Measurements from ENCODE around the gene CD93.

Gene CD93, protein sequence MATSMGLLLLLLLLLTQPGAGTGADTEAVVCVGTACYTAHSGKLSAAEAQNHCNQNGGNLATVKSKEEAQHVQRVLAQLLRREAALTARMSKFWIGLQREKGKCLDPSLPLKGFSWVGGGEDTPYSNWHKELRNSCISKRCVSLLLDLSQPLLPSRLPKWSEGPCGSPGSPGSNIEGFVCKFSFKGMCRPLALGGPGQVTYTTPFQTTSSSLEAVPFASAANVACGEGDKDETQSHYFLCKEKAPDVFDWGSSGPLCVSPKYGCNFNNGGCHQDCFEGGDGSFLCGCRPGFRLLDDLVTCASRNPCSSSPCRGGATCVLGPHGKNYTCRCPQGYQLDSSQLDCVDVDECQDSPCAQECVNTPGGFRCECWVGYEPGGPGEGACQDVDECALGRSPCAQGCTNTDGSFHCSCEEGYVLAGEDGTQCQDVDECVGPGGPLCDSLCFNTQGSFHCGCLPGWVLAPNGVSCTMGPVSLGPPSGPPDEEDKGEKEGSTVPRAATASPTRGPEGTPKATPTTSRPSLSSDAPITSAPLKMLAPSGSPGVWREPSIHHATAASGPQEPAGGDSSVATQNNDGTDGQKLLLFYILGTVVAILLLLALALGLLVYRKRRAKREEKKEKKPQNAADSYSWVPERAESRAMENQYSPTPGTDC

DNA sequence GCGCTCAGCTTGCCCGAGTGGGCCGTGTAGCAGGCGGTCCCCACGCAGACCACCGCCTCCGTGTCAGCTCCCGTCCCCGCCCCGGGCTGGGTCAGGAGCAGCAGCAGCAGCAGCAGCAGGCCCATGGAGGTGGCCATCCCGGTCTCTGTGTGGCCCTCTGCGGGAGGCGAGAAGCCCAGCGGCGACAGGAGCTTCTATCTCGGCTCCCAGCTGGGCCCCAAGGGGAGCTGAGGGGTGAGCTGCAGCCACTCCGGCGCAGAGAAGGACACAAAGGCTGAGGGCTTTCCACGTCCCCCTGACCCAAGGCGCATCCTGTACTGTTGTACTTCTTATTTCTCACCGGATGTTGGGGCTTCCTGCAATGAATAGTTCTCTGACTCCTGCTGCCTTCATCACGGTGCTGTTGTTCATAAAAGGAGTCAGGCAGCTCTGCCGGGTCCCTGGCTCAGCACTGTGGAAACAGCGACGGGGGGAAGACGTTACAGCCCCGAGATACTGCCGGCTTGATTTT is at the start of gene CD93:
TSS of gene CD93 (minus strand) at position 269 of the 511 bp plus-strand sequence. CDS start at position 137, 132 bp downstream.
- peak; percentile 11 for DNase-seq (ENCODE audit: low spot score)

DNA sequence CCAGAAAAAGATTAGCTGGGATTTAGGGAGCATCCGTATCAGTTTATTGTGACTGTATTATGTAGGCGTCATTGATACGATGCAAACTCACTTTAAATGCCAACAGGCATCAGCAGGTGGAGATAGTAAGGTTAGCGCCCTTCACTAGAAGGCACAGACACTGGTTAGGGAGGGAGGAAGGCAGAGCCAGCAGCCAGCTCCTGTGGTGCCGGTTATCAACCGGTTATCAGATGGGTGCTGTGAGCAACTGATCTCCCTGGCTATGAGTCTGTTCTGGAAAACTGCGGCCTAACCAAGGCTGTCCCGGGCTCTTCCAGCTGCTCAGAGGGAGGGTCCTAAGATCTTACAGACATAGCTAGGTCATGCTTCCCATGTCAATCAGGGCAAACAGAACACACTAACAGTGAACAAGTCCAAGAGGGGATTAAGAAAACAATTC is 47.5 kb upstream of the CD93 start:
- DNase-seq (ENCODE audit: low spot score): no peak

DNA sequence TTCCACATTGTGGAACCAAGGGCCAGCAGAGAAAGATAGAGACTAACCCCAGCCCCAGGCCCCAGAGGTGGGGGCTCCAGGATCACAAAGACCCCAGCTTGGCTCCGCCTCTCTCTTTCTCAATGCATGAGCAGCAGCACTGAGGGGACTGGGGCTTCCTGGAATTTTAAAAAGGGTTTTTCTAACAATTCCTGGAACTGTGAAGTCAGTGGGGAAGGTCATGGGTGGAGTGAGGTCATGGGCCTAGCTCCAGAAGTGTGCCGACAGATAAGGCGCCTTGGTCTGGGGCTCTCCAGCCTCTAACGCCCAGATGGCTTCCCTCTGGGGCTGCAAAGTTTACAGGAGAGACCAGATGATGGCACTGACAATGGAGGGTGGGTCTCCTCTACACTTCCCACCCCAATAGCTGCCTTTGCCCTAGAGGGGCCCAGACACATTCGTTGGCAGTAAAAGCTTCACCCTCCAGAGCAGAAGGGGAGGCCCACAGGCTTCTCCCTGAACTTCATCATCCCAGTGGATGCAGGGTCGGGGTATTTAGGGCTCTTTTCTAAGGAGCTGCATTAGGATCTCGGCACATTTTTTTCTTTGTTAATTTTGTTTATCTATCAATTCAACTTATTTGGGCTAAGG is 46.9 kb upstream of the CD93 start:
- no peak for DNase-seq (ENCODE audit: low spot score)

DNA sequence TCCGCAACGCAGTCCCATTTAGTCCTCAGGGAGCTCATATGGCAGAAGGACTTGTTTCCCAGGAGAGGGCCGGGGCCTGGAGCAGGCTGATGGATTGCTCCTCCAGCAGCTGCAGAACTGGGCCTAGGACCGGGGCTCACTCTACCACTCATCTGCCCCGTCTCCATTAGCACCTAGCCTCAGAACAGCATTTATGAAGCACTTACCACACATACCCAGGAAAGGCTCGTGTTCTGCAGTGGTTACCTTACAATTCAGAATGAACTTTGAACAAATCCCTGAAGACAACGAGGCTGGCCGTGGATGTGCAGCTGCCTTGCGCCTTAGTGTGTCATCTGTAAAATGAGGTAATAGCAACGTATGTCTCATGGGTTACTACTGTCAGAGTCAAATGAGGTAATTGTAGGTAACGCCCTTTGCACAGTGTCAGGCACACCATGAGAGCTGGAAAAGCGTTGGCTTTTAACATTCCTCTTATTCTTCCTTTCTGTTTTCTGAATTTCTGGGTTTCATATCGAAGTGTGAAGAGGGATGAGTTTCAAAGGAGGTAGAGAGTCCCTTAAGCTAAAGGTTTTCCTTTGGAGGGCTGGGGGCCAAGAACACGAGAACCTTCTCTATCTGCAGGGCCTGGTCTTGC is 46.3 kb upstream of the CD93 start:
- DNase-seq (ENCODE audit: low spot score): no peak

DNA sequence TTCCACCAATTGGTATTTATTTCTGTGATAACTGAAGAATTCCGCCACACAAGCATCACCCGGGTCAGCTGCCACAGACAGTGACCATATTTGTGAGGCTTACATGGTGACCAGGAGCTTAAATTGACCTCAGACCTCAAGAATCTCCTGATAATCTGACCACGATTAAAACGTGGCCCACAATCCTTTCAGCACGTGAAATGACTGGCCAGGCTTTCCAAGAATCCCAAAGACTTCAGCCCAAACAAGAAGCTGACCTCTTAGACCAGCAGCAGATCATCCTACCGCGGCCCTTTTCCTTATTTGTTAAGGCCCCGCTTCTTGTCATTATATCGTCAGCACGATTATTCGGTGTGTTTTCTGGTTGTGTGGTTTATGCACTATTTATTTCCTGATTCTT is 45.6 kb upstream of the CD93 start:
- DNase-seq (ENCODE audit: low spot score): no peak

DNA sequence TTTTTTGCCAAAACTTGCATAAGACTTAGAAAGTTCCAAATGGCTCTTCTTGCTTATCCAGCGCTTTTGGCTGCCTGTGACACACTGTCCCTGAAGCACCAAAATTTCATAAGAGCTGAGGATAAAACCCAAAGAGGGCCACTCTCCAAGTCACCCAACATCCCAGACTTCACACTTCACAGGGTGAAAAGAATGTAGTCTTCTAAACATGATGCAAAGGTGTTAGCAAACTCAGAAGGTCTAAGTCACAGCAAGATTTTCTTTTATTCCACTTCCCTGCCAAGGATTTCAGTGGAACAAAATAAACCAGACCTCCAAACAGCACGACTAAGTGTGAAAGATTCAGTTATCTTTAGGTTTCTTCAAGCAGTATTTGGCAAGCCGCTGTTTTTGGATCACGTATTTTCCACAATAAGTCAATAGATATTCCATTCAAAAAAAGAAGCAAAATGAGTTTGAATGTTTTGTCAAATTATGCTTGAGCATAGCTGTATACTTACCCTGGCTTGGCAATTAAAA is 44.6 kb upstream of the CD93 start:
- DNase-seq (ENCODE audit: low spot score): no peak

DNA sequence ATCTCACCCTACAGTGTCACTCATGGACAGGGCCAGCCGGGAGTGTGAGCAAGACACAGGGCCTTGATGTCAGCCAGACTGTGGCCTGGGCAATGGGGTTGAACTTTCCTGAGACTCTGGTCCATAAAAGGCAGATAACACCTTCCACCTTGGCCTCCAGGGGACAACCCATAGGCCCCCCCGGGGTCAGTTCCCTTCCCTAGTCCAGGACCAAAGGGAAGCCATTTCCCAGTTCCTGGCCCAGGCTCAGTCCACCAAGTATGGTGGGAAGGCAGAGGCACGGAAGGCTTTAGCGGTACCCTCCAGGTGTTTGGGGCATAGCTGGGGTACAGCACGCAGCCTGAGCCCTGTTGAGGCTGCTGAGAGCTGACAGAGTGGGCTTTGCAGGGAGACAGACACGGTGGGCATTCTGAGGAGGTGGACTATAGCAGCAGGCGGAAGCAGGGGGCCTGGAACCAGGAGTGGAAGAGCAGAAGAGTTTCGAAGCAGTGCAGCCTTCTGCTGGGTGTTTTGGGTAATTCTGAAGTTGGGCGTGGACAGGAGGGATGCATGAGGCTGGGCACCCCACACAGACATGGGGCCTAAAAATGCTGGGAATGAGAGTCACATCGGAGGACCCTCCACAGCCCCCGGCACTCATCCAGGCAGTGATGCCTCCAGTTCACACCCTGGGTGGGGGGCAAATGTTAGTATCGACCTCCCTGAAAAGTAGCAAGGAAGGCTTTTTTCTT is 43.9 kb upstream of the CD93 start:
- no peak for DNase-seq (ENCODE audit: low spot score)

DNA sequence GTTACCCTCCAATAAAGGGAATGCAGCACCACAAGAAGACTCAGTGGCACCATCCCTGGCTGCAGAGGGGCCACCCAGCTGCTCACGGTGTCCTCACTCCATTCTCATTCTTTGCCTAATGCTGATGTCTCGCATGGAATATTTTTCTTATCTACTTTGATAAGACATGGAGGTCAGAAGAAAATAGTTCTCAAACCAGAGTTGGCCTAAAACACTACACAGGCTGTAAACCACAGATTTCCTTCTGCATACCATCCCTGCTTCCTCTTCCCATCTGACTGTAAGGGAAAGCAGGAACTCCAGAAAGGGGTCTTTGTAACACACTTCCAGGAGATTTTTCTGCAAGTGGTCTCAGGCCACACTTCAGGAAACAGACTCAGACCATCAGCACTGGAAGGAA is 43.1 kb upstream of the CD93 start:
- DNase-seq (ENCODE audit: low spot score): no peak

DNA sequence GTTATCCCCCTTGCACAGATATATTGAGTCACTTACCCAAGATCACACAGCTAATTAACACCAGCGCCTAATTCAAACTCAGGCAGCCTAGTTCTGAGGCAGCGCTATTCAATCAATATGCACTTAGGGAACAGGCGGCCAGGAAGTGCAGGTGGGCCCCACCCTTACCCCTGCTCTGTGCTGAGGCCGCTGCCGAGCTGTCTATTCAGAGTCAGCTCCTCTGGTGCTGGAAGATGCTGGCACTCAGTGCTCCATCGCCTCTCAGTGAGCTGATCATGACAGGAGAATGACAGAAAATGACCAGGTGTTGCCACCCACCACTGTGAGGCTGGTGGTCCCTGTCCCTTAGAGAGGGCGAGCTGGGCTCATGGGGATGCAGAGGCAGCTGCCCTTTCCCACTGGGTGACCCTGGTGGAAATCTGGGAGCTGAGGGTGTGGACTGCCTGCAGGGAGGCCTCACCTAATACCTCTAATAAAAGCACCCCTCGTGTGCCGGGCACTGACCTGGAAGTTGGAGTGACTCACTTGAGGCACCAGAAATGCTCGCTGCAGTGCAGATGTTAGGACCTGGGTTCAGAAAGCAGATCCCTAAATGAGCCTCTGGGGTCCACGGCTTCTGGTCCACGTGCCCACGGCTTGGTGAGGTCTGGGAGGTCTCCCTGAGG is 42.5 kb upstream of the CD93 start:
- no peak for DNase-seq (ENCODE audit: low spot score)

DNA sequence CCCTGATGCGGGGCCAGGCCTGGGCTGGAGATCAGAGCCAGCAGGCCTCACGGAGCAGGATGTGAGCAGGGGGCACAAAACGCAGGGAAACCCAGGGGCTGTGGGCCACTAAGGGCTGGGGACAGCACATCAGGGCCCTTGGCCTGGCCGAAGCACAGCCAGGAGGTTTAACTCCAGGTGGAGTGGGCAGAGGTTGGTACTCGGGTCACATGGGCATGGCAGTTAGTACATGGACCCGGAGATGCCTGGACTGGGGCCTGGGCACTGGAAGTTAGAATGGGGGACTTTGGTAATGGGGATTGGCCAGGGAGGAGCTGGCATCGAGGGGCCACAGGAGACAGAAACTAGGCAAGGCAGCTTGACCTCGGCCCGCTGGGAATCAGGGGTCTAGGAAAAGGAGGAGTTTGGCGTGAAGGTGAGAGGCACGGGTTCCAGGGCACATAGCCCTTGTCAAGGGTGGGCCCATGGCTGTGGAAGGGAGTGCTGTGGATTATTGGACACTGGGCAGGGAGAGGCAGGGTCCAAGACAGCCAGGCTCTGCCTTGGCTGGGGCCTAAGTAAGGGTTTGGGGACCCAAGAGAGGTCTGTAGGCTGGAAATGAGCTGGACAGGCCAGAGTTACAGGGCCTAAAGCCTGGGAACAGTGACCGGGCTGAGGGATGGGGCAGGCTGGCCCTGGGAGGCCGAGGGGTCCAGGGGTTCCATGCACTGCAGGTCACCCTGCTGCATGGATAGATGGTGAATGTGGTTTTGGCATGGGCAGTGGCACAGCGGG is 41.6 kb upstream of the CD93 start:
- no peak for DNase-seq (ENCODE audit: low spot score)

DNA sequence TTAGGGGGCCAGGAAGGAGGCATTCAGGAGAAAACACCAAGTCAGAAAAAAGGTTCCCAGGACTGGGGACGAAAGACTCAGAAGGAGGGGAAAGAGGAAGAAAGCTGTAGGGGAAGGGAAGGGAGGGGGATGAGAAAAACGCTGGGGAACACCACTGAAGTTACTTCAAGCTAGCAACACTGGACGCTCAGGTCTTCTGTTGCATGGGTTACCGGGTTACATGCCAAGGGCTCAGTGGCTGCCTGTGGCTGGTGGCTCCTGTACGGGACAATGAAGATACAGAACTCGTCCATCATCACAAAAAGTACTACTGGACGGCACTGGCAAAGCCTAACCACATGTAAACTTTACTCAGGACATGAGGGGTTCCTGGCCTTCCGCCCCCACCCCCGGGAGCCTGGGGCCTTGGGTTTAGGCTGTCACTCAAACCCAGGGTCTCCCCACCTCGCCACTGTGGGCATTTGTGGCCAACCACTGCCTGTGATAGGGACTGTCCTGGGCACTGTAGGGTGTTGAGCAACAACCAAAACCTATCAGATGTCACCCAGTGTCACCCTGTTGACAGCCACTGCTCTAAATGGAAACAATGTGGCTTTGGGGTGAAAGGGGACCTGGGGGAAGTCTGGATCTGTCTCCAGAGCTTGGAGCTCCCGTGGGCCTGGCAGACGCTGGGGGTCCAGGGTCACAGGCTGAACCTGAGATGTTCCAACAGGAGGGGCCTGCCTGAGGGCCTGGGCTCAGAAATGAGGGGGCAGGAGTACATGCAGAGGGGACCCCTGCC is 40.3 kb upstream of the CD93 start:
- no peak for DNase-seq (ENCODE audit: low spot score)

DNA sequence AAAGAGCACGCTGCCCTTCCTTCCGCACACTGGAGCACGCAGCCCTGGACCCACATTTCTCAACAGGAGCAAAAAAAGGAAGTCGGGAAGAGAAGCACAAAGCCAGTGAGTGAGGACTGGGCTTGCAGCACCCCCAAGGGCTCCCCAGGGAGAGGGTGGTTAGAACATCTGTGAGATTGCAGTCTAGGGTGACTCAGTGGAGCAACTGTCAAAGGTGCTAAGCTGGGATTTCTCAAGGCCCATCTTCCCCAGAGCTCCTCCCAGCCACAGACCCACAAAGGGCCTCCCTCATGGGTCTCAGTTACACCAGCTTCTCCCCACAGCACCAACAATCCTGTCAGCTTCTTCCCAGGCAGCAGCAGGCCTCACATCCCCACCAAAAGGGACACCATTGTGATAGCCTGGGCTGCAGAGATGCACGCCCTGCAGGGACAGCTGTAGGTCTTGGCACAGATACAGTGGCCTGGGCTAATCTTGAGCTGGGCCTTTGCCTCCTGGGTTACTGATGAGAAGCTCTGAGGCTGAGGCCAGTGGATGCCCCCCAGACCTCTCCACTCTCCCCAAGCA is 39.6 kb upstream of the CD93 start:
- no peak for DNase-seq (ENCODE audit: low spot score)

DNA sequence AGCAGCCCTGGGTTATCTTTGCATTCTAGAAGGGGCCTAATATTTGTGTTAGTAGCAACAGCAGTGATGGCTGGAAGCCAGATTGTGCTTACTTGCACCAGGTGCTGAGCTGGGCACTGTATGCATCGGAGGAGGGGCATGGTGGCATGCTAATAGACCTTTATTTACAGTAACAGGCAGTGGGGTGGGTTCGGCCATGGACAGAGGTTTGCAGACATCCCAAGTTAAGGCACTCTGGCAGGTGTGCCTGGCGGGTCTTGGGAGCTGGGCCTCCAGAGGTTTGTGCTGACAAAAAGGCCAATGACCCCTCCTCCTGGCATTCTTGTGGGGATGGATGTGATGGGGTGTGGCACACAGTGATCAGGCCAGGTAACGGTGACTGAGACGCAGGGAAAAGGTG is 39.0 kb upstream of the CD93 start:
- no peak for DNase-seq (ENCODE audit: low spot score)

DNA sequence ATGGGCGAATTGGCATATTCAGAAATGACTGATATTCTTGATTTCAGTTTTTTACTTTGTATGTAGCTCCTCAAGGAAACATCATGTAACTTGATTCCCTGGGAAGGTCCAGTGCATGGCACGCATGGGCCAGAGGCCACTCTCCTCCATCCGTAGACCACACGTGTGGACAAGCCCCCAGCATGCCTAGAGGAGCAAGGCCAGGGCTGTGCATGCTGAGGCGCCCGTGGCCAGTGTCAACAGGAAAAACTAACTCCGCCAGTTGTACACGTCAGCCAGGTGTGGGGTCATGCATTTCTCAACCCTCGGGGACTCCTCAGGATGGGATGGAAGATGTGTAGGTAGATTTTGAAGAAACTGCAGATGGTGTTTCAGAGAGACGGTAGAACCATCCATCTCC is 37.8 kb upstream of the CD93 start:
- DNase-seq (ENCODE audit: low spot score): no peak

DNA sequence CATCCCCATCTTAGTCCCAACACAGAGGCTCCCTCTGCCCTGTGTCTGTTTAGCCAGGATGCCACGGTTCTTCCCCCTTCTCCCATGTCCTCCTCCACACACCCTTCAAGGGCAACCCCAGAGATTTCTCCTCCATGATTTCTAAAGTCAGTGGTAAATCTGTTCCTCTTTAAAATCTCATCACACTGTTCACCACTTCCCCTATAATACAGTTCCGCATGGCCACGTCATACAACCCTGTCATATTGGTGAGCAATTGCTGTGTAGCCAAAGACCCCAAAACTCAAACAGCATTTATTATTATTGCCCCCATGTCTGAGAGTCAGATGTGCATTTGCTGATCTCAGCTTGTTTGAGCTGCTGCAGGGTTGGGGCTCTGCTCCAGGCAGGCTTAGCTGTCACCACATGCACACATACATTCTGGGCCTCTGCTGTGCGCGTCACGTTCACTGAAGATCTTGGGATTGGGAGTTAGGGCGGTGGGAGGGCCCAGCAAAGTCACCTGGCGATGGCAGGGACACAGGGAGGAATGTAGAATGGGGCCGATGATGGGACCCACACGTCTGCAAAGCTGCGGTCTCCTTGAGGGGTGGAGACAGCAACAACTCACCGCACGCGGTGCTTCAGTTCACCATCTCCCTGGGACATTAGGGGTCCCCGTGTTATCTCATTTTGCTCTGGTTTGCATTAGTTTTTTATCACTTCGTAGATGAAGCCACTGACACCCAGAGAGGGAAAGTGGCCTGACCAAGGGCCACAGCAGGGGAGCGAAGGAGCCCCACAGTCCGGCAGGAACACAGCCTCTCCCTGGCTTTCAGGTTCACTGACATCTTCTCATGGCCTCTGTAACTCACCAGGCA is 36.9 kb upstream of the CD93 start:
- no peak for DNase-seq (ENCODE audit: low spot score)

DNA sequence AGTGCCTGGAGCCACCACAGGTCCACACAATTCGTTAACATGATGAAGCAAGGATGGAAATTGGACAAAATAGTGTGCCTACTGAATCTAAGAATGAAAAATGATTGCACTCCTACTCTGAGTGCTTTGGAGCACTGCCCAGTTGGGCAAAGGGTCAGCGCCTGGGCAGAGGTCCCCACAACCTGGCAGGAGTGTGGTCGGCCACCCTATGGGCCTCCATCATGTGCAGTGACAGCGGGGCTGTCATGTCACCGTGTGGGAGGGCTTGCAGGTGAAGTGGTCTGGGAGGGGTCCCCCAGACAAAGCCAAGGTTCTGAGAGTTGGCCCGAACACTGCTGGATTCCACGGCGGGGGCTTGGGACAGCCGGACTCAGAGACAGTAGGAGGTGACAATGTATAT is 36.2 kb upstream of the CD93 start:
- no peak for DNase-seq (ENCODE audit: low spot score)

DNA sequence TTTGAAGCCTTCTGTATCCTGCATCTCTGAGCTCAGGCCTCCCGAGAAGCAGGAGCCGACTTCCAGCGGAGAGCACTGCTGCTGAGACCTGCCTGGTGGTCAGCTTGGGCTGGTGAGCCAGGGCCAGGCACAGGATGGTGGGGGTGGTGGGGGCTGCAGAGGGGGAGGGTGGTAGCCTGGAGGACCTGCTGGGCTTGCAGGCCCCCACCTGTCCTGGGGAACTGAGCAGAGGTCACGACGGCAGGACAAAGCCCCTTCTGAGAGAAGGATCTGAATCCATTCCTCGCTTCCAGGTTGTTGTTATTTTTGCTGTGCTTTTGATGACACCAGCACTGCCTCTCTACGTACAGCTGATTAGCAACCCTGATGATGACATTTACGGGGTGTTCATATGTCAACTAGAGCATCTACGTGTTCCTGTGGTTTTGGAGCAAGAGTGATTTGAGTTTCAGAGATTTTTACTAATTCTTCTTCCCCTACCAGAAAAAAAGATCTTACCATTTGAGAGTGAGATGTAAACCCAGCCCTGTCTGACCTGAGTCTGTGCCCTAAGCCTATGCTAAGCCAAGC is 35.7 kb upstream of the CD93 start:
- DNase-seq (ENCODE audit: low spot score): no peak

Data from CD4-positive, alpha-beta T cell treated with Interleukin-15 for 4 hours (primary cell).